HPDE6-E6E7 (cell line): ENCODE results near the gene DNASE1.
A peak's percentile ranks its signal among the peaks of the same experiment; 100 is the strongest.
"Not testable (repeated sequence)": the region's sequence is repeated elsewhere in the genome, so short reads cannot be mapped to it uniquely, and the experiment has no call there.

ENCODE experiments used
- DNase-seq: peaks from one replicate; pipeline ENCODE4 v3.0.0; 2011; ENCODE audit warnings: missing footprints; ENCODE audit errors: extremely low spot score

DNASE1 gene

GRCh38 chr16:3641801-3642396 is 12.6 kb upstream of the DNASE1 start:
- no peak for DNase-seq

DNA sequence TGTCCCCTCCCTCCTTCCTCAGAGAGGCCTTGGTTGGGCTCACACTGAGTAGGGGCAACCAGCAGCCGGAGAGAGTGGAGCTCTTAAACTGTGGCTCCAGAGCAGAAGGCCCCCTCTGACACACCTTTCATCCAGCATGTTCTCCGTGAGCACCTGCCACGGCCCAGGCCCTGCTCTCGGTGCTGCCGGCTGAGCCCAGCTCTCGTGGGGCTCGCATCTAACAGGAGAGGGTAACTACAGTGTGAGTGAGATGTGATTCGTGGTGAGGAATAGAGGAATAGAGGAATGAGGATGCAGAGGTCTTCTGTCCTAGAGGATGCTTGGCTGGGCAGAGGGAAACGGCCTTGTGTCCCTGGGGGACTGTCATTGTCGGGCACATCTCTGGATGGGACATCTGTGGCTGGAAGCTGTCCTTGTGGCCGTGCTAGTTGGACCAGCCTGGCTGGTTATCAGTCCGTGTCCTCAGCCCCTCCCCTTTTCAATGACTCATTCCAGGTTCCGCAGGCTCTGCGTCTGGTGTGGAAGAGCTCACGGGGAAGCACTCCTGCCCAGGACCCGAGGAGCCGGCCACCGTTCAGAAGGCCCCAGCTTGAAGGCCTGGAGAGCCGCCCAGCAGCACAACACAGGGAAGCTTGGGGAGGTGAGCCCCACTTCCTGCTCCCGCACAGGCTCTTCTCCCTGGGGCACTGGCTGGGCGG is 11.9 kb upstream of the DNASE1 start:
- DNase-seq = peak; percentile 85

- no peak for DNase-seq
Observed at GRCh38 chr16:3643095-3643730, 11.3 kb upstream of the DNASE1 start.

DNA sequence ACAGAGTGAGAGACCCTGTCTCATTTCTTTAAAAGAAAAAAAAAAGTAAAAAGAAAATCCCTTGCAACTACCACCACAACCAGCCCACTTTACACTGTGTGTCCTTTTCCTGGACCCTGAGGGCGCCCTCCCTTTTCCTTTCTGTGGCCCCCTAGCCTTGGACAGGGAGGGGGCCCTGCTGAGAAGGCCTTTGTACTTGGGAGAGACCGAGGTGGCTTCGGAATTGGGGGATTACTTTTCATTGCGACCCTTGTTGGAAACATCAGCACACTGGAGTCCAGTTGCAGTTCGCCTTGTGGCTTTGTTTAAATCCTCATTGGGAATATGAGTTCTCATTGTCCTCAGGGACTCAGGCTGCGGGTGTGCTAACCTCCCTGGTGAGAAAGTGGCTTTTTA is 9.4 kb upstream of the DNASE1 start:
- no peak for DNase-seq

- DNase-seq = no peak
Observed at GRCh38 chr16:3645504-3646347, 8.8 kb upstream of the DNASE1 start.

- DNase-seq = peak; percentile 38
Observed at GRCh38 chr16:3646348-3646920, 8.1 kb upstream of the DNASE1 start.

DNA sequence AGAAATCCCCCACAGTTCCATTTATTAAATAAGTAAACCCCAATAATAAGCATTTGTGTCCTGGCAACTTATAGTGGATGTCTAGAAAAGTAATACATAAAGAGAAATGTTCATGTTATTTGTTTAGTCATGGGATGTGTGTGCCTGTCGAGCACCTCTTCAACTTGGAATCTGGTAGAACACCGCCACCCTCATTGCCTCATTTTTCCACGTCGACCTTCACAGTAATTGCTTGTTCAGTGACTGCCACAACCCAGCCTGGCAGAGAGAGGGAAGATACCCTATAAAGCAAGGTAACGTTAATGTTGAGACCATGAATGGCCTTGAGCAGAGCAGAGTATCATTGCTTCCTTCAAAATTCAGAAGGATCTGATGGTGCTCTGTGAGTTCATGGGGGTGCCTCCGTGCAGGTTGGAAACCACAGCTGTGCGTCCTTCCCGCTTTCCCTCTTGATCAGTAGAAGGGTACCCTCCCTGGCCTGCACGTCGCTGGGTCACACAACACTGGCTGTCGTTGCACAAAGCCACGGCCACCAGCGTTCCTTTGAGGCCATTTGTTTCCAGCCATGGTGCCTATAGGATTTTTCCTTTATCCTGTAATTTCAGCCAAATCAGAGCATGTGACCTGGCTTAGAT is 3.7 kb upstream of the DNASE1 start:
- no peak for DNase-seq

- no peak for DNase-seq
Observed at GRCh38 chr16:3651461-3652372, 2.8 kb upstream of the DNASE1 start.

DNA sequence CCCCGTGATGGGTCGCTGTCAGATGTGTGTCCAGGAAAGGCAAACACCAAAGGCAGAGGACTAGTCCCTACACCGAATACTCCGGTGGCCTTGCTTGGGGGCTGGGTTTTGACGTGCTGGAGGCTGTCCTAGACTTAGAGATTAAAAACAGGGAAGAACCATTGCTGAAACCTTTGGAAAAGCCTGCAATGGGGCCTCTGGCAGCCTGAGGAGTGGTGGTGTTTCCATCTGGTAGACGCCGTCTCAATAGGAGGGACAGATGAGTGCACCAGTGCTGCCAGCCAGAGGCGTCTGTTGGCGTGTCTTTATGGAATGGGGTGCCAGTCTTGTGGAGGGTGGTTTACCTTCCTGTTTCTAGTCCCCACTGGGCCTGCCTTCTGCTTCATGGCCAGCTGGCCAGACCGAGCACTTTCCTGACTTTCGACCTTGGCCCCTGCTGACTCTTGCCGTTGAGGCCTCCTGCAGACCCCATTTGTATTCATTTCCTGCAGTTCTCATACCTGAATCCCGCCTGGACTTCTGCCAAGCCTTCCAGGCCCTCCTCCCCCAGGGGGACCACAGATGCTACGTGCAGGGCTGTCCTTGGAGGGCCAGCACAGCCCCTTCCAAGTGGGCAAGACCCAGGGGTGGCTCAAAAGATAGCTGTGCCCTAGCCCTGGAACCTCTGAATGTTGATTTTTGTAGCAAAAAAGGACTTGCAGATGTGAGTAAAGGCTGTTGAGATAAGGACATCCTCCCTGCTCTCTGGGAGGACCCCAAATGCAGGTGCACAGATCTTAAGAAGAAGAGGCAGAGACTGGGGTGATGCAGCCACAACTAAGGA is 1.9 kb upstream of the DNASE1 start:
- DNase-seq = no peak

GRCh38 chr16:3655030-3655395 is 522 bp downstream of the DNASE1 start:
- DNase-seq = no peak

DNA sequence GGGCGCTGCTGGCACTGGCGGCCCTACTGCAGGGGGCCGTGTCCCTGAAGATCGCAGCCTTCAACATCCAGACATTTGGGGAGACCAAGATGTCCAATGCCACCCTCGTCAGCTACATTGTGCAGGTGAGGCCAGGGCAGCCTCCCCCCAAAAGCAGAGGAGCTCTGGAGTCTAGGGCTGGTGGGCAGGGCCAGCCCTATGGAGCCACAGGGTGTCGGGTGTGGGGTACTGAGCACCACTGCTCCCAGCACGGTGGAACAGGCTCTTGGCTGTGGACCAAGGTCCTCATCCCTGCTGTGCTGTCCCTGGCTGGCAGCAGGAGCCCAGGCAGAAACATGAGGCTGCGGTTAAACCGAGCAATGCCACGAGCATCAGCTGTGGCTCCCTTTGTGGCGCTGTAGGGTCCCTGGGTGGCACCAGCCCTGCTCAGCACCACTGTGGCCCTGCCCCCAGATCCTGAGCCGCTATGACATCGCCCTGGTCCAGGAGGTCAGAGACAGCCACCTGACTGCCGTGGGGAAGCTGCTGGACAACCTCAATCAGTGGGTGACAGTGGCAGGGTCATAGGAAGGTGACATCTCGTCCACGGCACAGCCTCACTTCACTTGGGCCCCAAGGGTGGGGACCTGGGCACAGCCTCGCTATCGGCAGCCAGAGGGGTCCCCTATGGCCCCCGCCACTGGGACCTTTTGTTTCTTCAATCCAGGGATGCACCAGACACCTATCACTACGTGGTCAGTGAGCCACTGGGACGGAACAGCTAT is 1.1 kb downstream of the DNASE1 start:
- DNase-seq = no peak

DNA sequence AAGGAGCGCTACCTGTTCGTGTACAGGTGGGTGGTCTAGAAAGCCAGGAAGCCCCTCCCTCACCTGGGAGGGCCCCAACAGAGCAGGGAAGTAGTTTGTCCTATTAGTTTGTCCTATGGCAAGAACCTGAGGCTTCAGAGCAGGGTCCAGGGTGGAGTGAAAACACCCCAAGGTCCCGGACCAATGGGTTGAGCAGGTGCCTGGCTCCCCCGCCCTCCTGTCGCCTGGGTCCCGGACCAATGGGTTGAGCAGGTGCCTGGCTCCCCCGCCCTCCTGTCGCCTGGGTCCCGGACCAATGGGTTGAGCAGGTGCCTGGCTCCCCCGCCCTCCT is 1.6 kb downstream of the DNASE1 start:
- DNase-seq = not testable (repeated sequence)

DNA sequence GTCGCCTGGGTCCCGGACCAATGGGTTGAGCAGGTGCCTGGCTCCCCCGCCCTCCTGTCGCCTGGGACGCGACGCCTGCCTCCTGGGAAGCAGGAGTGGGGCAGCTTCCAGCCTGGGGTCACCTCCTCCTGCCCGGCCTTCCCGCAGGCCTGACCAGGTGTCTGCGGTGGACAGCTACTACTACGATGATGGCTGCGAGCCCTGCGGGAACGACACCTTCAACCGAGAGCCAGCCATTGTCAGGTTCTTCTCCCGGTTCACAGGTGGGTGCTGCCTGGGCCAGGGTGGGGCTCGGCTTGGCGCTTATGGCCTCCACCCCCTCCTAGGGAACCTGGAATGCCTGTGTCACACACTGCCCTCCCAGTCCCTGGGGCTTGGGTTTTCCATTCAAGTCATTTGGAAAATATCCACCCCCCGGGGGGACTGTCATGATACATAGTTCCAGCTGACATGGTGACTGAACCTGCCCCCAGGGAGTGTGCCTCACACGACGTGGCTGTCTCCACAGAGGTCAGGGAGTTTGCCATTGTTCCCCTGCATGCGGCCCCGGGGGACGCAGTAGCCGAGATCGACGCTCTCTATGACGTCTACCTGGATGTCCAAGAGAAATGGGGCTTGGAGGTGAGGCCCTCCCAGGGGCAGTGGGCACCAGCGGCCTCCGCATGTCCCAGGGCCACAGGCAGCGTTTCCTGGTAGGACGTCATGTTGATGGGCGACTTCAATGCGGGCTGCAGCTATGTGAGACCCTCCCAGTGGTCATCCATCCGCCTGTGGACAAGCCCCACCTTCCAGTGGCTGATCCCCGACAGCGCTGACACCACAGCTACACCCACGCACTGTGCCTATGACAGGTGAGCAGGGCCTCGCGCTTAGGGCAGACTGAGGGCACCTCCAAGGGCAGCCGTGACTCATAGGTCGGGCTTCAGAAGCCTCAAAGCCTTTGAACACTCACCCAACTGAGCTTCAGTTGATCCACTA is 2.3 kb downstream of the DNASE1 start:
- no peak for DNase-seq

GRCh38 chr16:3659251-3659650 is 4.8 kb downstream of the DNASE1 start:
- no peak for DNase-seq

- DNase-seq = no peak
Observed at GRCh38 chr16:3661311-3661710, 6.8 kb downstream of the DNASE1 start.

GRCh38 chr16:3661922-3662321 is 7.4 kb downstream of the DNASE1 start:
- no peak for DNase-seq

DNA sequence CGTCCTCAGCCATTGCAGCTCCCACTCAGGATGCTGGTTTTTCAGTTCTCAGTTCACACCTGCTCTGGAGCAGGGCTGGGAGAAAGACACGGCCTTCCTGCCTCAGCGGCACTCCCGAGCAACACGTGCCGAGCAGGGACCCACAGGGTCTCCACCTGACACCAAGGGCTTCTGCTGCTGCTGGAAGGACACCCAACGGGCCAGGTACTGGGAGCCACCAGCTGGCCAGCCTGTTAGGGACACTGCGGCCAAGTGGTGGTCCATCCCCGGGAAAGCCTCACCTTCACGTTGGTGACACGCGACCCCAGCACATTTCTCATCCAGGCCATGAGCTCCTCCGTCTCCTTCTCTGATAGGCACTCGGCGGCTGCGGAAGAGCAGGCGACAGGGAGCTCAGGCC is 8.1 kb downstream of the DNASE1 start:
- DNase-seq = no peak
